ENCODE measurements around the gene RPAIN. TPM values are rescaled to one million over a fixed set of nuclear protein-coding genes. Genes with fewer than 3 reads are reported as not detected.

Gene RPAIN
- total and polyA plus RNA-seq, 2 of the 8 experiments (the other 6 are each of a cell fraction or from before 2014, with no cell fraction given): 54.5 to 57.7 TPM

GRCh38 chr17:5413682-5414081, 6.3 kb upstream of the RPAIN start:
- no peaks in the 10 kb centered on the region for H3K9me3 ChIP-seq (ENCODE audit: insufficient read depth in 2 of 2, low read depth in 1 of 2, low read length in 1 of 2)
- 97% methylated on average over 4 of the region's 4 CpGs; no CpG with 5 or more reads in 1 of the 2 experiments for WGBS, 2 experiments (ENCODE audit: extremely low coverage in 1 of 2, insufficient coverage in 1 of 2, insufficient read length in 1 of 2, insufficient replicate concordance in 2 of 2, low coverage in 1 of 2, low lambda C conversion rate in 2 of 2, missing lambda C conversion rate in 1 of 2)
- no peak overlapping the region for H4K91ac ChIP-seq (replicated peaks; ENCODE audit: insufficient read length, low read length)
- DNase-seq (ENCODE audit: low read depth in 1 of 2, low spot score in 2 of 2) (no peak), FAIRE-seq (no peak)
- no peak overlapping the region for H2BK12ac ChIP-seq (ENCODE audit: low read depth, low read length)
- peaks cover 10 to 46% of the 10 kb centered on the region in 2 experiments for H3K79me2 ChIP-seq (ENCODE audit: control insufficient read depth in 1 of 2, insufficient read depth in 2 of 2, low read length in 2 of 2)
- no peak overlapping the region for H2BK5ac ChIP-seq (ENCODE audit: low read depth, low read length)
- H3K27ac ChIP-seq (ENCODE audit: low read depth, low read length): no peak overlapping the region
- no peak overlapping the region for H3K9ac ChIP-seq (replicated peaks in 1 of 4; ENCODE audit: extremely low read depth in 1 of 4, low read depth in 3 of 4, low read length in 3 of 4)
- H2BK15ac ChIP-seq (ENCODE audit: low read length): no peak overlapping the region
- H3K4me3 ChIP-seq (ENCODE audit: extremely low read depth in 1 of 4, insufficient read depth in 2 of 4, low read depth in 3 of 4, low read length in 4 of 4): no peak overlapping the region
- no peaks in the 10 kb centered on the region; the same call in 1 of the 2 replicates for H3K79me1 ChIP-seq (ENCODE audit: low read depth, low read length)
- POLR2A ChIA-PET (ENCODE audit: partially characterized antibody): interaction anchor here (1.2 to 11.3 kb wide), 5 partner anchors 8 to 54 kb away, joined by 3 to 225 read pairs (median 6); partner anchors contain the start of gene C1QBP
- no peak overlapping the region for H2AK5ac ChIP-seq (ENCODE audit: low read depth, low read length)
- no peaks in the 10 kb centered on the region for H3K27me3 ChIP-seq (replicated peaks in 1 of 4; ENCODE audit: control insufficient read depth in 3 of 4, extremely low read depth in 1 of 4, insufficient read depth in 3 of 4, low read length in 3 of 4)
- CTCF ChIA-PET (ENCODE audit: partially characterized antibody): interaction anchor here (1.0 to 1.4 kb wide), 4 partner anchors 24 to 64 kb away, joined by 3 to 5 read pairs (median 4); partner anchors contain the start of gene C1QBP
- H4K5ac ChIP-seq (ENCODE audit: insufficient read length, low read depth, low read length): no peak overlapping the region
- H4K8ac ChIP-seq (ENCODE audit: extremely low read depth, insufficient read depth, low read length): no peak overlapping the region
- no peak overlapping the region for H2BK20ac ChIP-seq (ENCODE audit: low read length)
- H3K18ac ChIP-seq (ENCODE audit: extremely low read depth, low read length): no peak overlapping the region
- H3K23me2 ChIP-seq (ENCODE audit: low read depth, low read length): no peaks in the 10 kb centered on the region
- no peak overlapping the region for H3K4me2 ChIP-seq (ENCODE audit: insufficient read depth in 1 of 2, low read depth in 2 of 2, low read length in 2 of 2)
- no peak overlapping the region for H3K14ac ChIP-seq (ENCODE audit: insufficient read length)
- no peak overlapping the region for H3K56ac ChIP-seq (replicated peaks; ENCODE audit: insufficient read length, low read depth, low read length)
- peaks cover 5 to 10% of the 10 kb centered on the region in 2 experiments for H4K20me1 ChIP-seq (replicated peaks in 1 of 2; ENCODE audit: control insufficient read depth in 1 of 2, insufficient read depth in 2 of 2, low read length in 2 of 2)
- no peak overlapping the region for H2AFZ ChIP-seq (ENCODE audit: low read length)
- H3K23ac ChIP-seq (ENCODE audit: insufficient read length): no peak overlapping the region
- peaks cover 15 to 79% (median 44%) of the 10 kb centered on the region in 4 experiments for H3K36me3 ChIP-seq (ENCODE audit: control insufficient read depth in 2 of 4, insufficient read depth in 4 of 4, low read length in 3 of 4)
- no peak overlapping the region for H3K4ac ChIP-seq (replicated peaks; ENCODE audit: insufficient read length, low read depth, low read length)
- no peak overlapping the region for H2BK120ac ChIP-seq (replicated peaks; ENCODE audit: low read depth, low read length)
- H3K4me1 ChIP-seq (replicated peaks in 1 of 4; ENCODE audit: control insufficient read depth in 3 of 4, insufficient read depth in 4 of 4, low read length in 3 of 4): no peaks in the 10 kb centered on the region
- TF ChIP-seq YY1 (IDR thresholded peaks at IDR 0.05; ENCODE audit: low read depth, low read length): no peak
- no peak for TF ChIP-seq ATF2 (IDR thresholded peaks at IDR 0.05; ENCODE audit: low read length)
- TF ChIP-seq RNF2 (IDR thresholded peaks at IDR 0.05; ENCODE audit: borderline replicate concordance, low read depth, low read length, missing control alignments, poor library complexity, severe bottlenecking): no peak
- TF ChIP-seq POU5F1 (IDR thresholded peaks at IDR 0.05; ENCODE audit: low read depth, low read length): no peak
- no peak for TF ChIP-seq GABPA (IDR thresholded peaks at IDR 0.05; ENCODE audit: borderline replicate concordance, insufficient read depth, low read length)

All from H1 (cell line).